IMR-90 (cell line): ENCODE data around the gene TFAP2A. TPM values are rescaled to one million over a fixed set of nuclear protein-coding genes. Genes with fewer than 3 reads are reported as not detected.

Source experiments
- ATAC-seq: fragments of 200-7000 bp; cut with Tn5 transposase; 2 replicates; pipeline ENCODE4 v1.9.1; 2020; ENCODE audit warnings: low read depth, mild to moderate bottlenecking, moderate library complexity
- BruUV-seq: library from RNA; stranded (reverse); fragments of 400-500 nt; replicated peaks from 2 replicates; lab custom pipeline; 2021; lab: Mats Ljungman, UMichigan
- CTCF ChIA-PET: fragments of 300-600 bp; formaldehyde crosslinking; extraction: SDS; loops from one replicate; lab custom pipeline; 2021; ENCODE audit warnings: antibody characterized with exemption; lab: Yijun Ruan, JAX
- POLR2A ChIA-PET: fragments of 300-600 bp; sonication (Branson Sonifier 250); formaldehyde crosslinking; loops from one replicate; lab custom pipeline; 2022; ENCODE audit warnings: antibody characterized with exemption; ENCODE audit not compliant: unreplicated experiment; lab: Charles Lee
- DNase-seq: peaks from one replicate; pipeline ENCODE4 v3.0.0; 2013
- H2AFZ ChIP-seq: replicated peaks from 2 replicates; pipeline ENCODE3; 2013; ENCODE audit warnings: low read length, mild to moderate bottlenecking; ENCODE audit not compliant: poor library complexity
- H2AK5ac ChIP-seq: 2 replicates; pipeline ENCODE4 v1.6.1; 2013; ENCODE audit warnings: low read depth, low read length, inconsistent platforms
- H2AK9ac ChIP-seq: replicated peaks from 2 replicates; pipeline ENCODE3; 2013; ENCODE audit warnings: mild to moderate bottlenecking, low read depth, low read length, moderate library complexity; ENCODE audit not compliant: poor library complexity
- H2BK120ac ChIP-seq: 2 replicates; pipeline ENCODE4 v1.6.1; 2013; ENCODE audit warnings: low read depth, low read length, inconsistent platforms
- H2BK15ac ChIP-seq: 3 replicates; pipeline ENCODE4 v1.6.1; 2013; ENCODE audit warnings: low read depth, low read length, inconsistent platforms
- H2BK20ac ChIP-seq: 2 replicates; pipeline ENCODE4 v1.6.1; 2013; ENCODE audit warnings: low read depth, mild to moderate bottlenecking, inconsistent platforms, low read length, moderate library complexity
- H2BK5ac ChIP-seq: 2 replicates; pipeline ENCODE4 v1.6.1; 2013; ENCODE audit warnings: mild to moderate bottlenecking, low read depth, low read length, inconsistent platforms; ENCODE audit not compliant: poor library complexity, severe bottlenecking
- H3K14ac ChIP-seq: replicated peaks from 2 replicates; pipeline ENCODE4 v1.6.1; 2013; ENCODE audit warnings: low read depth, low read length, inconsistent platforms
- H3K18ac ChIP-seq: 2 replicates; pipeline ENCODE4 v1.6.1; 2013; ENCODE audit warnings: low read depth, low read length, control low read depth
- H3K23ac ChIP-seq: 2 replicates; pipeline ENCODE4 v1.6.1; 2013; ENCODE audit warnings: low read depth, low read length, inconsistent platforms
- H3K27ac ChIP-seq: 2 replicates; pipeline ENCODE4 v1.5.1; 2013; ENCODE audit warnings: mild to moderate bottlenecking, control low read depth, low read length; ENCODE audit not compliant: insufficient read depth
- H3K27me3 ChIP-seq: 2 replicates; pipeline ENCODE4 v1.6.1; 2013; ENCODE audit warnings: low read length; ENCODE audit not compliant: control insufficient read depth, insufficient read depth
- H3K36me3 ChIP-seq: 2 replicates; pipeline ENCODE4 v1.6.1; 2013; ENCODE audit warnings: low read length, mixed read lengths; ENCODE audit not compliant: control insufficient read depth, insufficient read depth
- H3K4ac ChIP-seq: 2 replicates; pipeline ENCODE4 v1.6.1; 2013; ENCODE audit warnings: low read depth, low read length, inconsistent platforms
- H3K4me1 ChIP-seq: 2 replicates; pipeline ENCODE4 v1.6.1; 2013; ENCODE audit warnings: low read length, mixed read lengths; ENCODE audit not compliant: control insufficient read depth, insufficient read depth
- H3K4me2 ChIP-seq: 2 replicates; pipeline ENCODE4 v1.6.1; 2013; ENCODE audit warnings: low read depth, mild to moderate bottlenecking, control low read depth, low read length, moderate library complexity
- H3K4me3 ChIP-seq: 2 replicates; pipeline ENCODE4 v1.5.1; 2013; ENCODE audit warnings: low read depth, mild to moderate bottlenecking, control low read depth, low read length, moderate library complexity; ENCODE audit not compliant: insufficient read depth
- H3K56ac ChIP-seq: 2 replicates; pipeline ENCODE4 v1.6.1; 2013; ENCODE audit warnings: low read length, inconsistent platforms; ENCODE audit not compliant: insufficient read depth; ENCODE audit errors: extremely low read depth
- H3K79me1 ChIP-seq, 2 experiments: 2 replicates each; pipeline ENCODE4 v1.6.1; 2013; ENCODE audit warnings: low read length in 2 of 2, inconsistent platforms in 1 of 2, low read depth in 1 of 2
- H3K9ac ChIP-seq: 2 replicates; pipeline ENCODE4 v1.6.1; 2013; ENCODE audit warnings: low read depth, low read length, control low read depth
- H3K9me1 ChIP-seq: 2 replicates; pipeline ENCODE4 v1.6.1; 2013; ENCODE audit warnings: low read length, inconsistent platforms; ENCODE audit not compliant: insufficient read depth
- H3K9me3 ChIP-seq: 2 replicates; pipeline ENCODE4 v1.6.1; 2013; ENCODE audit warnings: low read length; ENCODE audit not compliant: control insufficient read depth, insufficient read depth
- H4K20me1 ChIP-seq: 2 replicates; pipeline ENCODE4 v1.6.1; 2013; ENCODE audit warnings: low read length, inconsistent platforms; ENCODE audit not compliant: insufficient read depth
- H4K5ac ChIP-seq: 2 replicates; pipeline ENCODE4 v1.6.1; 2013; ENCODE audit warnings: mild to moderate bottlenecking, low read depth, low read length, control low read depth
- H4K8ac ChIP-seq, 2 experiments: 2 replicates each; pipeline ENCODE4 v1.6.1; 2013; ENCODE audit warnings: low read depth in 2 of 2, low read length in 2 of 2, control low read depth in 1 of 2, inconsistent platforms in 1 of 2
- H4K91ac ChIP-seq: 2 replicates; pipeline ENCODE4 v1.6.1; 2013; ENCODE audit warnings: low read depth, low read length, inconsistent platforms; ENCODE audit not compliant: insufficient read depth
- BHLHE40 ChIP-seq: fragments of 150-350 bp; IDR thresholded peaks from 2 replicates; pipeline ENCODE4 v1.6.1; 2016; ENCODE audit warnings: mild to moderate bottlenecking, low read depth, low read length
- RAD21 ChIP-seq: IDR thresholded peaks from 2 replicates; pipeline ENCODE4 v1.6.1; 2012; ENCODE audit warnings: low read length, improper control_type of control experiment
- WGBS, 2 experiments: methylation state at CpG; one replicate each; pipeline versions ENCODE4 v1.1.5 to v1.1.7; 2013; ENCODE audit warnings: missing lambda C conversion rate in 2 of 2; ENCODE audit not compliant: insufficient read length in 1 of 2; ENCODE audit errors: extremely low coverage in 2 of 2; 5-methylcytosine and 5-hydroxymethylcytosine counted together
- dilution Hi-C: fragments of 300-500 bp; cut with HindIII; formaldehyde crosslinking; loops from one replicate; pipeline ENCODE4 v1.14.3; 2018; ENCODE audit warnings: low sequenced_read_pairs; ENCODE audit not compliant: unreplicated experiment
- in situ Hi-C: fragments of 300-500 bp; cut with MboI; formaldehyde crosslinking; loops from 3 replicates; pipeline ENCODE4 v1.14.3; 2019; ENCODE audit warnings: low sequenced_read_pairs, inconsistent platforms, mixed read lengths
- intact Hi-C: fragments of 100-400 bp; cut with micrococcal nuclease; formaldehyde crosslinking; loops from 2 replicates; pipeline ENCODE4 v1.10.0; 2022
- polyA plus RNA-seq, 3 experiments: library from polyadenylated mRNA; depleted of rRNA; stranded (reverse); fragments of >200 nt; gene quantifications; 2 replicates each; pipeline ENCODE4 v1.2.3, GENCODE V29; 2012; ENCODE audit warnings: low replicate concordance in 1 of 3
- total RNA-seq: library from RNA; depleted of rRNA; stranded (reverse); fragments of >200 nt; gene quantifications from 2 replicates; pipeline ENCODE4 v1.2.3, GENCODE V29; 2012
- TF ChIP-seq, protein P1 (sequence below): fragments of 150-350 bp; IDR thresholded peaks from 2 replicates; pipeline ENCODE4 v1.6.1; 2016; ENCODE audit warnings: low read depth, mild to moderate bottlenecking, low read length, moderate library complexity, borderline replicate concordance

TFAP2A gene
- total and polyA plus RNA-seq, 2 of the 4 experiments (the other 2 are of a cell fraction) = 0.72 to 7.1 TPM

DNA sequence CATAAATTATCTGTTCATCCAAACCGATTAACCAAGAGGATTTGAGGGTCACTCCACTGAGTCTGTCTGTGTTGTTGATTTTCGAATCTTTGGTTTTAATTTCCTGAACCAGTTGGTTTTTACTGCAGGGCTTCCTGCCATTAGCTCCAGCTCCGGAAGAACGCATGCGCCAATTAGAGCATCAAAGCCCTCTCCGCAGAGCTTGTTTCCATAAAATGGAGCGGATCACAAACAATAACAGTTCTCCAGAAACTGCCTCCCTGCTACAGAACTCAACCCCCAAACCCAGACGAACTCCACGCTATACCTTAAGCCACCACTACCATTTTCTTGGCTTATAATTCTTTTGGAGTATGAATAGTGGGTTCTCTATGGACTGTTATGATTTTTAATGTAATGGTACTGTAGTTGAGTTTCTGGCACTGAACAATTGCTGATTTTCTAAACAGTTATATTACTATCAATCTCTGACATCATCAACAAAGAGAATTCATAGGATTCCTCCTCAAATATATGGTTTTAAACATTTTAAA is 13.8 kb downstream of the TFAP2A start:
- CTCF ChIA-PET = no interaction called here
- Histone ChIP-seq H4K8ac (no peak overlapping the region), H4K20me1 (no peaks in the 10 kb centered on the region; the same call in 1 of the 2 replicates), H2BK120ac (no peak overlapping the region), H3K9me1 (0 out of 2 replicates have a peak, but pooled peaks cover 4% of the 10 kb centered on the region), H2AFZ (no peak overlapping the region), H4K5ac (no peak overlapping the region), H3K18ac (no peak overlapping the region), H3K4me2 (no peak overlapping the region), H3K14ac (no peak overlapping the region), H2BK5ac (no peak overlapping the region), H4K91ac (no peak overlapping the region), H3K36me3 (no peaks in the 10 kb centered on the region), H3K27me3 (peaks cover 10% of the 10 kb centered on the region), H3K79me1 (peaks cover 0 to 9% of the 10 kb centered on the region in 2 experiments; a peak in 1 of 4 replicates), H3K56ac (no peak overlapping the region), H3K27ac (no peak overlapping the region), H3K23ac (no peak overlapping the region), H3K4ac (no peak overlapping the region), H3K9me3 (no peaks in the 10 kb centered on the region), H2AK5ac (no peak overlapping the region), H3K4me3 (no peak overlapping the region), H3K9ac (no peak overlapping the region), H2BK20ac (no peak overlapping the region), H2BK15ac (no peak overlapping the region), H2AK9ac (no peak overlapping the region), H3K4me1 (peaks cover 2% of the 10 kb centered on the region)
- no TSS peak for BruUV-seq
- no CpG with 5 or more reads among the region's 9 CpGs for WGBS, 2 experiments
- DNase-seq = no peak
- ATAC-seq = no peak
- intact Hi-C loops = loop anchor here (5.0 to 10.0 kb wide), 2 partner anchors 84 to 256 kb away; no protein-coding TSS in a partner anchor
- POLR2A ChIA-PET = no interaction called here
- in situ Hi-C loops = loop anchor here (25.0 kb wide), 2 partner anchors 864 to 1964 kb away; partner anchors contain the start of gene SLC35B3
- TF ChIP-seq RAD21 (no peak), BHLHE40 (no peak)
- TF ChIP-seq, protein P1, sequence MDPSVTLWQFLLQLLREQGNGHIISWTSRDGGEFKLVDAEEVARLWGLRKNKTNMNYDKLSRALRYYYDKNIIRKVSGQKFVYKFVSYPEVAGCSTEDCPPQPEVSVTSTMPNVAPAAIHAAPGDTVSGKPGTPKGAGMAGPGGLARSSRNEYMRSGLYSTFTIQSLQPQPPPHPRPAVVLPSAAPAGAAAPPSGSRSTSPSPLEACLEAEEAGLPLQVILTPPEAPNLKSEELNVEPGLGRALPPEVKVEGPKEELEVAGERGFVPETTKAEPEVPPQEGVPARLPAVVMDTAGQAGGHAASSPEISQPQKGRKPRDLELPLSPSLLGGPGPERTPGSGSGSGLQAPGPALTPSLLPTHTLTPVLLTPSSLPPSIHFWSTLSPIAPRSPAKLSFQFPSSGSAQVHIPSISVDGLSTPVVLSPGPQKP = no peak
- dilution Hi-C loops = no loop called here
